Epithelial cell of proximal tubule (primary cell): ENCODE data around the gene PRKCB. TPM values are rescaled to one million over a fixed set of nuclear protein-coding genes. Genes with fewer than 3 reads are reported as not detected.

Source experiments
- DNase-seq: peaks from one replicate; pipeline ENCODE4 v3.0.0-alpha.2; 2011; ENCODE audit warnings: low read depth
- H3K4me3 ChIP-seq: 2 replicates; pipeline ENCODE4 v1.5.1; 2011; ENCODE audit warnings: low read depth, mild to moderate bottlenecking, low read length
- total RNA-seq: library from RNA; depleted of rRNA; stranded (reverse); fragments of >200 nt; gene quantifications from 2 replicates; pipeline ENCODE4 v1.2.3, GENCODE V29; 2015
- TF ChIP-seq, protein P1 (sequence below): conservative IDR thresholded peaks from 2 replicates; pipeline ENCODE4 v1.5.1; 2012; ENCODE audit warnings: low read depth, mild to moderate bottlenecking, low read length

The PRKCB gene
- total RNA-seq, 1 donor from 2014 or later: not detected

DNA sequence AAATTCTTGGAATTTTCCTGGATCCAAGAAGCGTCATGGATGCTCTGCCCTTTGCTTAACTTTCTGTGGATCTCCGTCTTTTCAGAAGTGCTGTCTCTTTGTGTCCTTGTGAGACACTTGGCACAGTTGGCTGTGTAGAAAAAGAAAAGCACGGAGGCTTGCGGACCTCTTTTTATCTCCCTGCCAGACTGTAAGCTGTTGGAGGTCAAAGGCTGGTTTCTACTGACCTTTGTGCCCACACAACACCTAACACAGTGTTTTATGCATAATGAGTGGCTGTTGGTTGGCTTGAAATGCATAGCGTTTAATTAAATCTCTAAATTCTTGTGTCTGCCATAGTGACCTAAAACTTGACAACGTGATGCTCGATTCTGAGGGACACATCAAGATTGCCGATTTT lies 344.7 kb downstream of the PRKCB start:
- no peak for DNase-seq
- no peak overlapping the region for H3K4me3 ChIP-seq
- TF ChIP-seq, protein P1, sequence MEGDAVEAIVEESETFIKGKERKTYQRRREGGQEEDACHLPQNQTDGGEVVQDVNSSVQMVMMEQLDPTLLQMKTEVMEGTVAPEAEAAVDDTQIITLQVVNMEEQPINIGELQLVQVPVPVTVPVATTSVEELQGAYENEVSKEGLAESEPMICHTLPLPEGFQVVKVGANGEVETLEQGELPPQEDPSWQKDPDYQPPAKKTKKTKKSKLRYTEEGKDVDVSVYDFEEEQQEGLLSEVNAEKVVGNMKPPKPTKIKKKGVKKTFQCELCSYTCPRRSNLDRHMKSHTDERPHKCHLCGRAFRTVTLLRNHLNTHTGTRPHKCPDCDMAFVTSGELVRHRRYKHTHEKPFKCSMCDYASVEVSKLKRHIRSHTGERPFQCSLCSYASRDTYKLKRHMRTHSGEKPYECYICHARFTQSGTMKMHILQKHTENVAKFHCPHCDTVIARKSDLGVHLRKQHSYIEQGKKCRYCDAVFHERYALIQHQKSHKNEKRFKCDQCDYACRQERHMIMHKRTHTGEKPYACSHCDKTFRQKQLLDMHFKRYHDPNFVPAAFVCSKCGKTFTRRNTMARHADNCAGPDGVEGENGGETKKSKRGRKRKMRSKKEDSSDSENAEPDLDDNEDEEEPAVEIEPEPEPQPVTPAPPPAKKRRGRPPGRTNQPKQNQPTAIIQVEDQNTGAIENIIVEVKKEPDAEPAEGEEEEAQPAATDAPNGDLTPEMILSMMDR: no peak

DNA sequence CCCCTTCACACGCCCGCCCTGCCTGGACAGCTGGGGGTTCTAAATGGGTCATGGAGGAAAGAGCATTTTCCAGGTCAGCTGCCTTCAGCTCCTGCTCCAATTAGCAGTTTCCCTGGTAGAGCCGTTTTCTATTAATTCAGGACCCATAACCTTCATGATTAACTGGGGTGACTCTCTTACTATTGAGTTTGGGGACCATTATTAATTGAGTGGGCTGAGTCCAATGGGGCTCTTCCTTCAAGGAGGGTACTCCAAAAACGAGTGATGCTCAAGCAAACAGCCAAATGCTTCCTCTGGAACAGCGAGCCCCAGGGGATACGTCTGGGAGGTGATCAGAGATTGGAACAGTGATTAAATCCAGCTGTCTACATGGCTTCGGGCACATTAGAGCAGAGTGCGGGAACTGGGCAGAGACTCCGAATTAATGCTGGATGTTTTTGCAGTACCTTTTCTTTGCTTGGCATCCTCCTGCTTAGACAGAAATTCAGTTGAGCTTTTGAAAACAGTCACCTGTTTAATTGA lies 352.3 kb downstream of the PRKCB start:
- no peak for DNase-seq
- no peak overlapping the region for H3K4me3 ChIP-seq
- TF ChIP-seq, protein P1: no peak

DNA sequence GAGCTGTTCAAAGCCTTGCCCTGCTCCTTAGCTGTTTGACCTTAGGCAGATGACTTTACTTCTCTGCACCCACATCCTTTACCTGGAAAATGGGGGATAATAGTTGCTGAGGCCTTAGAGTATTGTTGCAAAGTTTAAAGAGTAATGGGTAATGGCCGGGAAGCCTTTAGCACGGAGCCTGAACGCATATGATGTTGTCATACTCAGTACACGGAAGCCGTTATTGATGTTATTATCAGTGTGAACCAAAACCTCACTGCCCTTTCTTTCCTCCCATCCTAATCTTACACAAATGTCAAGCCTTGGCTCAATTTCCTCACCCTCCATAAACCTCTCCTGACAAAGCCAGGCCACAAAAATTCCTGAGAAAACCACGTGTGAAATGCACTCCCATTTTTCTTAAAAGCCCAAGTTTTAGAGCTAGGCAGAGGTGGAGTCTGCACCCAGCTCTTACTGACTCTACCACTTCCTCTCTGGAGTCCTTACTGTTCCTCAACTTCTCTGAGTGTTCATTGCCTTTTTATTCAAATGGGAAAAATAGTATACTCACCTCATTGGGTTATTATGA lies 353.1 kb downstream of the PRKCB start:
- TF ChIP-seq, protein P1: no peak
- DNase-seq: no peak
- H3K4me3 ChIP-seq: no peak overlapping the region

DNA sequence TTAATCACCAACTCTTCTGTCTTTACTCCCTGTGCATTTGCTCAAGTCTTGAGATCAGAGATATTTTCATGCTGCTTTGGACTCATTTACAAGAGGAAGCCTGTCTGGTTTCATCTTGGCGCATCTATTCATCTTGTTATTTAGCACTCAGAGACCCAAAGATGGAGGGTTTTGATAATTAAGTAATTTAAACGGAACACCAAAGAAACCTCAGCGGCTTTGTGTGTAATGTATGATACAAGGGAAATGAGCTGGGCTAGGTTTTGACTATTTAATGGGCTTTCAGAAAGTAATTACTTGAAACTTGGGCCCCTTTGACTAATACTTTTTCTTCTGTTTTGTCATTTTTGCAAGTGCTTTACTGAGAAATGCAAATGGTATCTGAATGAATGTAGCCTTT lies 354.2 kb downstream of the PRKCB start:
- TF ChIP-seq, protein P1: no peak
- H3K4me3 ChIP-seq: no peak overlapping the region
- no peak for DNase-seq

DNA sequence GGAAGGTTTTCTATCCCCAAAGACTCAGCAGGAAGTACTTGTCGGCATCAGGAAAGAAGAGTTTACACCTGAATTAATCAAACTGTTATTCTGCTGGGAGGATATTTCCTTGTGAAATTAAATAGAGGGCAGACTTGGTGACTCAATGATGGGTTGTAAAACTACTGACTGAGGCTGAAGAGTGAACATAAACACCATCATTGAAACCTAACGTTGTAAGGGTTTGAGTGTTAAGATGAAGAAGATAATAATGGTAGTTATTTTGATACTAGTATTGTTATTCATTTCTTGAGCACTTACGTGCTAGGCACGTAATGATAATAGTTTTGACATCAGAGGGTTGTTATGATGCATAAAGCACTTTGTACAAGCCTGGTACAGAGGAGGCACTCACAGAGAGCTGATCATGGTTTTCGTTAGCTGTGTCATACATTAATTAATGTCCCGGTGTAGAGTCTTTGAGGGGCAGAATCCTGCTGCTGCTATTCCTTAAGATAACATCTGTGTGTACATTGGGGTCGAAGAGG lies 356.2 kb downstream of the PRKCB start:
- TF ChIP-seq, protein P1: no peak
- DNase-seq: no peak
- no peak overlapping the region for H3K4me3 ChIP-seq

DNA sequence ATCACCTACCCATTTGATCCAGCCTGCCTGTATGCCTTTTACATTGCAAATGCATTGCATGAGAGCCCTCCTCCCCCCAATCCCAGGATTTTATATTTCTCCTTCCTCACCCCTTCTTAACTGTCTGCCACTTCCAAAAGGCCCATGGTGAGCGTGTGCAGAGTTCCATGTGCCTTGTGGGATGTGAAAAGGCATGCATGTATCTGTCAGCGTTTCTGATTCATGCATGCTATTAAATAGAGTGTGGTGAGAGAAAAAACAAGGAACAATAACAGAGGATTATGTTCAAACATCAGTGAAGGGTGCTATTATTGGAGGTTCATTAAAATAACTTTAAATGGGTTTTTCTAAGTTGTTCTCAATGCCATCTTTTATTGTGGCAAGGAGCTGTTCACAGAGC lies 359.4 kb downstream of the PRKCB start:
- no peak for DNase-seq
- TF ChIP-seq, protein P1: no peak
- H3K4me3 ChIP-seq: no peak overlapping the region

DNA sequence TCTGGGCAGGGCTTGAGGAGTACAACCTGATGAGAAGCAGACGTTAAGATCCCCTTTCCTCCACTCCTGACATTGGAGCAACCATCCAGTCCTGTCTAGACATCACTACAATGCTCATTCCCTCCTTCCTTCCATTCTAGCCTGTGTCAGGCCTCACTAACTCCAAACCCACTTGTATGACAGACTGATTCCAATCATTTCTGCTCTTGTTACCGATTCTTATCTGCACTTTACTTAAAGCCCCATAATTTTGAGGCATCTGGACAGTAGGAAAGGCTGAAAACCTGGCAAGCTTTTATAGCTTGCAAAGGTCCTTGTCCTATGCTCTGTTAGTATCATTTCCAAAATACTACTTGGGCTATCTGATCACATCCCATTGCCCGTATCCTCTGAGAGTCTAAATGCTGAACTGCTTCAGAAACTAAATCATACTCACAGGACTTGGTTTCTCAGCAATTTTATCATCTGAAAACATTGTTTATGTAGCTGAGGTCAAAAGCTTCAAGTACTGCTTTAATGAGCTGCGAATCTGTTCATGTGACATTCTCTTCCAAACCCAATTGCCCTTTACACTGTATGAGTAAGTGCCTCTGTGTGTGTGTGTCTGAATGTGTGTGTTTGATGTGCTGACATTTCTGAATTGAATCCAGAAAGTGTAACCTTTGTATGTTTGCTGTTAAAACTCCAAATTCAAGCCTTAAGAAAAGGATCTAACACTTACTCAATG lies 363.2 kb downstream of the PRKCB start:
- no peak overlapping the region for H3K4me3 ChIP-seq
- DNase-seq: no peak
- TF ChIP-seq, protein P1: no peak
